GM12892 (cell line): ENCODE measurements around the gene PTPRN2.

Experiments used
- POLR2A ChIP-seq: IDR thresholded peaks from 2 replicates; pipeline ENCODE4 v1.6.1; 2011; ENCODE audit warnings: low read depth, low read length, control low read depth
- POLR2AphosphoS5 ChIP-seq: IDR thresholded peaks from 2 replicates; pipeline ENCODE4 v1.6.1; 2011; ENCODE audit warnings: low read depth, low read length, control low read depth
- TAF1 ChIP-seq: IDR thresholded peaks from 2 replicates; pipeline ENCODE4 v1.6.1; 2011; ENCODE audit warnings: low read depth, mild to moderate bottlenecking, control low read depth, low read length, borderline replicate concordance

DNA sequence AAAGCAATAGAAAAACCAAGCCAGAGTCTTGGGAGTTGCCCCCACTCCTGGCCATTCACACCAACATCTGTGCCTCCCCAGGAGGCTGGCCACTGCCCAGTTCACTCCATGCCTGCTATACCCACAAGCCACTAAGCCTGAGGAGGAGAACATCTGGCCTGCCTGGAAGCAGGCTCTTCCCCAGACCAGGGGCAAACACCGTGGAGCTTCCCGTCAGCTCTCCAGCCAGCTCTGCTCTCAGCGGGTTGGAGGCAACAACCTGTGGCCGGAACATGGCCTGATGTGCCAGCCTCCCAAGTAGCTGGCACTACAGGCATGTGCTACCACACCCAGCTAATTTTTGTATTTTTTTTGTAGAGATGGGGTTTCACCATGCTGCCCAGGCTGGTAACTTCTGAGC, 9.1 kb upstream of the PTPRN2 start:
- TF ChIP-seq POLR2AphosphoS5 = no peak
- TF ChIP-seq POLR2A = no peak
- TF ChIP-seq TAF1 = no peak
